Measurements from ENCODE around the gene VIL1.

GRCh38 chr2:218418321-218418716 is 604 bp upstream of the VIL1 start:
- no peak for TF ChIP-seq CTCF (IDR thresholded peaks at IDR 0.05 in 2 of 3, conservative IDR thresholded peaks at IDR 0.05 in 1 of 3; ENCODE audit: insufficient read depth in 2 of 3, low read depth in 1 of 3, low read length in 3 of 3)
- TF ChIP-seq PRPF4 (IDR thresholded peaks at IDR 0.05; ENCODE audit: insufficient read depth, low read depth, low read length, poor library complexity, severe bottlenecking): no peak
- TF ChIP-seq HEY1 (CRISPR knock-in tag; IDR thresholded peaks at IDR 0.05; ENCODE audit: borderline replicate concordance): no peak

Data from K562 (cell line).